Fibroblast of upper back skin (primary cell): ENCODE results near the gene MYRIP.
"Not testable (repeated sequence)": the region's sequence is repeated elsewhere in the genome, so short reads cannot be mapped to it uniquely, and the experiment has no call there.

Experiments used
- DNase-seq: peaks from one replicate; pipeline ENCODE4 v3.0.0-alpha.2; 2013

MYRIP gene

GRCh38 chr3:39809181-39809994 lies at the start of gene MYRIP:
Gene MYRIP, plus strand, starts transcription at chr3:39809609. Its CDS starts 91,208 bp downstream, at chr3:39900817.
- DNase-seq: no peak

- DNase-seq: no peak
Measured at GRCh38 chr3:39760325-39760724, 49.1 kb upstream of the MYRIP start.

GRCh38 chr3:39762537-39763070 lies 46.8 kb upstream of the MYRIP start:
- no peak for DNase-seq

- DNase-seq: no peak
Measured at GRCh38 chr3:39763390-39763789, 46.0 kb upstream of the MYRIP start.

GRCh38 chr3:39765575-39765974 lies 43.8 kb upstream of the MYRIP start:
- no peak for DNase-seq

GRCh38 chr3:39766433-39766832 lies 43.0 kb upstream of the MYRIP start:
- no peak for DNase-seq

- DNase-seq: not testable (repeated sequence)
Measured at GRCh38 chr3:39766909-39767308, 42.5 kb upstream of the MYRIP start.

- not testable (repeated sequence) for DNase-seq
Measured at GRCh38 chr3:39778168-39778567, 31.2 kb upstream of the MYRIP start.

GRCh38 chr3:39779511-39780230 lies 29.7 kb upstream of the MYRIP start:
- no peak for DNase-seq

GRCh38 chr3:39780352-39780751 lies 29.1 kb upstream of the MYRIP start:
- DNase-seq: no peak

- DNase-seq: no peak
Measured at GRCh38 chr3:39781025-39781424, 28.4 kb upstream of the MYRIP start.

GRCh38 chr3:39781632-39782031 lies 27.8 kb upstream of the MYRIP start:
- DNase-seq: no peak

GRCh38 chr3:39783680-39784079 lies 25.7 kb upstream of the MYRIP start:
- DNase-seq: no peak

GRCh38 chr3:39784922-39785321 lies 24.5 kb upstream of the MYRIP start:
- DNase-seq: no peak

GRCh38 chr3:39788128-39788883 lies 21.1 kb upstream of the MYRIP start:
- no peak for DNase-seq

- no peak for DNase-seq
Measured at GRCh38 chr3:39791603-39792002, 17.8 kb upstream of the MYRIP start.

GRCh38 chr3:39794880-39795279 lies 14.5 kb upstream of the MYRIP start:
- DNase-seq: no peak

GRCh38 chr3:39801216-39801615 lies 8.2 kb upstream of the MYRIP start:
- DNase-seq: no peak

- not testable (repeated sequence) for DNase-seq
Measured at GRCh38 chr3:39802486-39802885, 6.9 kb upstream of the MYRIP start.

- DNase-seq: no peak
Measured at GRCh38 chr3:39803956-39804355, 5.5 kb upstream of the MYRIP start.

- DNase-seq: no peak
Measured at GRCh38 chr3:39804951-39805350, 4.5 kb upstream of the MYRIP start.

GRCh38 chr3:39805650-39806049 lies 3.8 kb upstream of the MYRIP start:
- no peak for DNase-seq

- DNase-seq: no peak
Measured at GRCh38 chr3:39806820-39807219, 2.6 kb upstream of the MYRIP start.
